ENCODE measurements around the gene C11orf98. TPM values are rescaled to one million over a fixed set of nuclear protein-coding genes. Genes with fewer than 3 reads are reported as not detected.

Gene C11orf98
- total RNA-seq, 4 donors from 2014 or later: 29.2 to 97.4 (median 41.1) TPM

DNA sequence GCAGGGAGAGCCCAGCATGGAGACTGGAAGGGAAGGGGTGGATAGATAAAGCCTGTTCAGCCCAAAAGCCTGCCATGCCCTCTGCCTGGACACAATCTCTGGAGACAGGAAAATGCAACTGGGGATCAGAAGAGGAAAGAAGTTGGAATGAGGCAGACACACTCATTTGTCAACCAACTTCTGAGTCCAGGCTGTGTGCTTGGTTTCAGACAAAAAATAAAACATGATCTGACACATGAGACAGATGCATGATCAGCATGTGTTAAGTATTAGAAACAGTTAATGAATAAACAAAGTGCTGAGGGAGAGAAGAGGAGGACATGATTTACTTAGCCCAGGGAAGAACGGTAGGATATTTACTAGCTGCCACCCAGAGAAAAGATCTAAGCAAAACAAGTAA lies 23.5 kb upstream of the C11orf98 start:
- H3K36me3 ChIP-seq: peaks cover 0 to 32% (median 0%) of the 10 kb centered on the region in 3 donors
- peak overlapping the region in 1 of 4 donors; percentile 74 for H3K27ac ChIP-seq
- no peaks in the 10 kb centered on the region for H3K9me3 ChIP-seq
- H3K4me1 ChIP-seq: peaks cover 0 to 8% (median 0%) of the 10 kb centered on the region in 4 donors
- DNase-seq: no peak
- TF ChIP-seq, protein P1, sequence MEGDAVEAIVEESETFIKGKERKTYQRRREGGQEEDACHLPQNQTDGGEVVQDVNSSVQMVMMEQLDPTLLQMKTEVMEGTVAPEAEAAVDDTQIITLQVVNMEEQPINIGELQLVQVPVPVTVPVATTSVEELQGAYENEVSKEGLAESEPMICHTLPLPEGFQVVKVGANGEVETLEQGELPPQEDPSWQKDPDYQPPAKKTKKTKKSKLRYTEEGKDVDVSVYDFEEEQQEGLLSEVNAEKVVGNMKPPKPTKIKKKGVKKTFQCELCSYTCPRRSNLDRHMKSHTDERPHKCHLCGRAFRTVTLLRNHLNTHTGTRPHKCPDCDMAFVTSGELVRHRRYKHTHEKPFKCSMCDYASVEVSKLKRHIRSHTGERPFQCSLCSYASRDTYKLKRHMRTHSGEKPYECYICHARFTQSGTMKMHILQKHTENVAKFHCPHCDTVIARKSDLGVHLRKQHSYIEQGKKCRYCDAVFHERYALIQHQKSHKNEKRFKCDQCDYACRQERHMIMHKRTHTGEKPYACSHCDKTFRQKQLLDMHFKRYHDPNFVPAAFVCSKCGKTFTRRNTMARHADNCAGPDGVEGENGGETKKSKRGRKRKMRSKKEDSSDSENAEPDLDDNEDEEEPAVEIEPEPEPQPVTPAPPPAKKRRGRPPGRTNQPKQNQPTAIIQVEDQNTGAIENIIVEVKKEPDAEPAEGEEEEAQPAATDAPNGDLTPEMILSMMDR (IDR thresholded peaks at IDR 0.05): no peak
- no peak for TF ChIP-seq POLR2A (IDR thresholded peaks at IDR 0.05)
- H3K4me3 ChIP-seq: peak overlapping the region in 2 of 4 donors; percentile 8 to 27
- H3K27me3 ChIP-seq: no peaks in the 10 kb centered on the region

GRCh38 chr11:62687508-62688396 lies 22.7 kb upstream of the C11orf98 start:
- peaks cover 0 to 8% (median 0%) of the 10 kb centered on the region in 4 donors for H3K4me1 ChIP-seq
- H3K36me3 ChIP-seq: peaks cover 0 to 25% (median 0%) of the 10 kb centered on the region in 3 donors
- H3K4me3 ChIP-seq: peak overlapping the region in 3 of 4 donors; percentile 8 to 28 (median 27)
- no peaks in the 10 kb centered on the region for H3K27me3 ChIP-seq
- H3K27ac ChIP-seq: peak overlapping the region in 1 of 4 donors; percentile 1
- DNase-seq: no peak
- no peaks in the 10 kb centered on the region for H3K9me3 ChIP-seq
- no peak for TF ChIP-seq POLR2A (IDR thresholded peaks at IDR 0.05)
- TF ChIP-seq, protein P1 (IDR thresholded peaks at IDR 0.05): no peak

DNA sequence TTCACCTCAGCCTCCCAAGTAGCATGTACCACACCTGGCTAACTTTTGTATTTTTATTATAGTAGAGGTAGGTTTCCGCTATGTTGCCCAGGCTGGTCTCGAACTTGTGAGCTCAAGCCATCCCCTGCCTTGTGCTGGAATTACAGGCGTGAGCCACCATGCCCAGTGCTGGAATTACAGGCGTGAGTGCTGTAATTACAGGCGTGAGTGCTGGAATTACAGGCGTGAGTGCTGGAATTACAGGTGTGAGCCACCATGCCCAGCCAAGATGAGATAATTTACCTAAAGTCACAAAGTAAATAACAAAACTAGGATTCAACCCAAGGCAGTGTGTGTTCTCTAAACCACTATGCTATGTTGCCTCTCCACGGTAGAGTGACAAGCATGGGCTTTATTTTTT lies 17.5 kb upstream of the C11orf98 start:
- H3K36me3 ChIP-seq: peaks cover 0 to 5% (median 0%) of the 10 kb centered on the region in 3 donors
- H3K27ac ChIP-seq: no peak overlapping the region
- no peak for DNase-seq
- H3K27me3 ChIP-seq: no peaks in the 10 kb centered on the region
- no peaks in the 10 kb centered on the region for H3K9me3 ChIP-seq
- peaks cover 0 to 15% (median 3%) of the 10 kb centered on the region in 4 donors for H3K4me1 ChIP-seq
- H3K4me3 ChIP-seq: no peak overlapping the region
- TF ChIP-seq POLR2A (IDR thresholded peaks at IDR 0.05): no peak
- TF ChIP-seq, protein P1 (IDR thresholded peaks at IDR 0.05): no peak

GRCh38 chr11:62680825-62681240 lies 15.8 kb upstream of the C11orf98 start:
- DNase-seq: peak in 1 of 3 donors; percentile 69
- no peaks in the 10 kb centered on the region for H3K9me3 ChIP-seq
- peak overlapping the region in 1 of 4 donors; percentile 4 for H3K27ac ChIP-seq
- TF ChIP-seq, protein P1 (IDR thresholded peaks at IDR 0.05): peak; percentile 24 to 72 (median 55)
- peak in 1 of 2 donors; percentile 19 for TF ChIP-seq POLR2A (IDR thresholded peaks at IDR 0.05)
- H3K27me3 ChIP-seq: no peaks in the 10 kb centered on the region
- peaks cover 0 to 23% (median 4%) of the 10 kb centered on the region in 4 donors for H3K4me1 ChIP-seq
- H3K36me3 ChIP-seq: peaks cover 0 to 22% (median 0%) of the 10 kb centered on the region in 3 donors
- H3K4me3 ChIP-seq: no peak overlapping the region

- Histone ChIP-seq H3K27ac (peak within 1 kb of the TSS; percentile 79 to 92 (median 89)), H3K4me3 (peak within 1 kb of the TSS; percentile 78 to 97 (median 90)), H3K36me3 (peaks cover 0 to 32% (median 0%) of the 10 kb centered on the region in 3 donors), H3K9me3 (no peaks in the 10 kb centered on the region), H3K27me3 (no peaks in the 10 kb centered on the region), H3K4me1 (peaks cover 0 to 23% (median 4%) of the 10 kb centered on the region in 4 donors)
- TF ChIP-seq, protein P1 (IDR thresholded peaks at IDR 0.05): no peak
- TF ChIP-seq POLR2A (IDR thresholded peaks at IDR 0.05): peak; percentile 61 to 80
- peak; percentile 87 to 95 (median 89) for DNase-seq
Observed at GRCh38 chr11:62678770-62679696, 14.0 kb upstream of the C11orf98 start, which contains the start of gene UBXN1. Gene UBXN1, minus strand, starts transcription at chr11:62679073. Its CDS starts 150 bp downstream, at chr11:62678923.

Data from Peyer's patch (tissue), 4 donors.